Neural progenitor cell (in vitro differentiated cells): ENCODE data around the gene RALGDS. TPM values are rescaled to one million over a fixed set of nuclear protein-coding genes. Genes with fewer than 3 reads are reported as not detected.

Source experiments
- DNase-seq: peaks from one replicate; pipeline ENCODE4 v3.0.0-alpha.2; 2016; ENCODE audit warnings: low spot score
- H2AFZ ChIP-seq: fragments of 200-600 bp; sonication (generic); replicated peaks from 2 replicates; pipeline ENCODE4 v1.6.1; 2016; ENCODE audit warnings: antibody characterized with exemption
- H3F3A ChIP-seq: fragments of 200-600 bp; sonication (generic); 2 replicates; pipeline ENCODE4 v1.6.1; 2016; ENCODE audit warnings: antibody characterized with exemption, low read depth
- H3K27ac ChIP-seq: fragments of 200-600 bp; sonication (generic); 2 replicates; pipeline ENCODE4 v1.5.1; 2016; ENCODE audit warnings: mild to moderate bottlenecking
- H3K27me3 ChIP-seq: fragments of 200-600 bp; sonication (generic); 2 replicates; pipeline ENCODE4 v1.6.1; 2016; ENCODE audit warnings: mild to moderate bottlenecking, moderate library complexity
- H3K36me3 ChIP-seq: fragments of 200-600 bp; sonication (generic); 2 replicates; pipeline ENCODE4 v1.5.1; 2016
- H3K4me1 ChIP-seq: fragments of 200-600 bp; sonication (generic); 2 replicates; pipeline ENCODE4 v1.6.1; 2016; ENCODE audit warnings: mixed run types
- H3K4me2 ChIP-seq: fragments of 200-600 bp; sonication (generic); 2 replicates; pipeline ENCODE4 v1.6.1; 2016
- H3K4me3 ChIP-seq: fragments of 200-600 bp; sonication (generic); 2 replicates; pipeline ENCODE4 v1.5.1; 2016
- H3K79me2 ChIP-seq: fragments of 200-600 bp; sonication (generic); 2 replicates; pipeline ENCODE4 v1.6.1; 2016; ENCODE audit warnings: low read depth
- H3K9ac ChIP-seq: fragments of 200-600 bp; sonication (generic); 2 replicates; pipeline ENCODE4 v1.6.1; 2016
- H3K9me3 ChIP-seq: fragments of 200-600 bp; sonication (generic); 2 replicates; pipeline ENCODE4 v1.5.1; 2016; ENCODE audit warnings: low read depth
- H4K20me1 ChIP-seq: fragments of 200-600 bp; sonication (generic); 2 replicates; pipeline ENCODE4 v1.6.1; 2016; ENCODE audit warnings: low read depth
- H3K27ac Mint-ChIP-seq: 3 replicates; pipeline ENCODE4 v1.8.0; 2021; ENCODE audit warnings: mixed read lengths
- H3K27me3 Mint-ChIP-seq: 2 replicates; pipeline ENCODE4 v1.8.0; 2022; ENCODE audit warnings: low read depth, mild to moderate bottlenecking, inconsistent platforms, moderate library complexity, mixed read lengths; ENCODE audit not compliant: insufficient read depth
- H3K36me3 Mint-ChIP-seq: 3 replicates; pipeline ENCODE4 v1.8.0; 2021; ENCODE audit warnings: mixed read lengths
- H3K4me1 Mint-ChIP-seq: 3 replicates; pipeline ENCODE4 v1.8.0; 2021; ENCODE audit warnings: mixed read lengths
- H3K4me3 Mint-ChIP-seq: 3 replicates; pipeline ENCODE4 v1.8.0; 2021; ENCODE audit warnings: mild to moderate bottlenecking, moderate library complexity, mixed read lengths
- H3K9me3 Mint-ChIP-seq: 3 replicates; pipeline ENCODE4 v1.8.0; 2020; ENCODE audit warnings: mixed read lengths
- EZH2 ChIP-seq: fragments of 200-600 bp; sonication (generic); IDR thresholded peaks from 2 replicates; pipeline ENCODE4 v1.6.1; 2017; ENCODE audit warnings: antibody characterized with exemption, mild to moderate bottlenecking, moderate library complexity
- EZH2phosphoT487 ChIP-seq: fragments of 200-600 bp; sonication (generic); IDR thresholded peaks from 2 replicates; pipeline ENCODE4 v1.6.1; 2017; ENCODE audit warnings: antibody characterized with exemption
- total RNA-seq: library from RNA; depleted of rRNA; stranded (reverse); fragments of >200 nt; gene quantifications from 2 replicates; pipeline ENCODE4 v1.2.3, GENCODE V29; 2015; ENCODE audit warnings: low replicate concordance
- TF ChIP-seq, protein P1 (sequence below): fragments of 200-600 bp; sonication (generic); IDR thresholded peaks from 2 replicates; pipeline ENCODE4 v1.5.1; 2017; ENCODE audit warnings: antibody characterized with exemption, mild to moderate bottlenecking

RALGDS gene
- total RNA-seq, 1 donor from 2014 or later: 24.1 TPM

DNA sequence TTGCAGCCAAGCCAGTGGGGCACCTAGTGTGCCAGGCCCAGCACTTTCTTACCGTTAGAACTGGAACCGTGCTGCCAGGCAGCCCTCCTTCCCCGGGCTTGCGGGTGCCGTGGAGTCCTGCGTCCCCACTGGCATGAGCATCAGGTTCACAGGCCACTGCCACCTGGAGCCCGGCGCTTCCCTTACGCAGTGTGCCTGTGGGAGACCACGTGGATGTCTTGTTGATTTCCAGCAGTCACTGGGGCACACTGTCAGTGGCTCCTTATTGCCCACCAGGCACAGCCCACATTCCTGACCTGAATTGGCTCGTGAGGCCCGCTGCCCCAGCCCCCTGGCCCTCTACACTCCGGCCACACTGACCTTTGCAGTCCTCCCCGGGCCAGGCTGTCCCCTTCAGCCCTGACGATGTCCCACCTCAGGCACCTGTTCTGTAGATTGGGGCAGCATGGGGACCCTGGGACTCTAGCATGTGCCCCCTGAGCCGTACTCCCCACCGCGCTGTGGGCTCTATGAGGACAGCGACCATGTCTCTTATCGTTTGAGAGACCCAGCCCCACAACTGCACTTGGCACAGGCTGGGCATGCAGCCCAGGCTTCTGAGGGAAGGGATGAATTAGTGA lies 69.6 kb downstream of the RALGDS start:
- H3K4me1 Mint-ChIP-seq: no peaks in the 10 kb centered on the region
- no peaks in the 10 kb centered on the region for H3K4me1 ChIP-seq
- H3K4me2 ChIP-seq: no peak overlapping the region
- no peak overlapping the region for H2AFZ ChIP-seq
- peaks cover 9% of the 10 kb centered on the region for H4K20me1 ChIP-seq
- no peaks in the 10 kb centered on the region for H3K36me3 ChIP-seq
- H3K36me3 Mint-ChIP-seq: peaks cover 21% of the 10 kb centered on the region
- no peak overlapping the region for H3K4me3 Mint-ChIP-seq
- no peak overlapping the region for H3K27ac Mint-ChIP-seq
- no peaks in the 10 kb centered on the region for H3K9me3 Mint-ChIP-seq
- H3K79me2 ChIP-seq: no peaks in the 10 kb centered on the region
- H3K27ac ChIP-seq: no peak overlapping the region
- no peak overlapping the region for H3K4me3 ChIP-seq
- no peaks in the 10 kb centered on the region for H3F3A ChIP-seq
- no peaks in the 10 kb centered on the region for H3K27me3 Mint-ChIP-seq
- H3K27me3 ChIP-seq: no peaks in the 10 kb centered on the region
- no peak overlapping the region for H3K9ac ChIP-seq
- H3K9me3 ChIP-seq: no peaks in the 10 kb centered on the region
- DNase-seq: no peak
- TF ChIP-seq EZH2: no peak
- TF ChIP-seq, protein P1, sequence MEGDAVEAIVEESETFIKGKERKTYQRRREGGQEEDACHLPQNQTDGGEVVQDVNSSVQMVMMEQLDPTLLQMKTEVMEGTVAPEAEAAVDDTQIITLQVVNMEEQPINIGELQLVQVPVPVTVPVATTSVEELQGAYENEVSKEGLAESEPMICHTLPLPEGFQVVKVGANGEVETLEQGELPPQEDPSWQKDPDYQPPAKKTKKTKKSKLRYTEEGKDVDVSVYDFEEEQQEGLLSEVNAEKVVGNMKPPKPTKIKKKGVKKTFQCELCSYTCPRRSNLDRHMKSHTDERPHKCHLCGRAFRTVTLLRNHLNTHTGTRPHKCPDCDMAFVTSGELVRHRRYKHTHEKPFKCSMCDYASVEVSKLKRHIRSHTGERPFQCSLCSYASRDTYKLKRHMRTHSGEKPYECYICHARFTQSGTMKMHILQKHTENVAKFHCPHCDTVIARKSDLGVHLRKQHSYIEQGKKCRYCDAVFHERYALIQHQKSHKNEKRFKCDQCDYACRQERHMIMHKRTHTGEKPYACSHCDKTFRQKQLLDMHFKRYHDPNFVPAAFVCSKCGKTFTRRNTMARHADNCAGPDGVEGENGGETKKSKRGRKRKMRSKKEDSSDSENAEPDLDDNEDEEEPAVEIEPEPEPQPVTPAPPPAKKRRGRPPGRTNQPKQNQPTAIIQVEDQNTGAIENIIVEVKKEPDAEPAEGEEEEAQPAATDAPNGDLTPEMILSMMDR: no peak
- no peak for TF ChIP-seq EZH2phosphoT487

DNA sequence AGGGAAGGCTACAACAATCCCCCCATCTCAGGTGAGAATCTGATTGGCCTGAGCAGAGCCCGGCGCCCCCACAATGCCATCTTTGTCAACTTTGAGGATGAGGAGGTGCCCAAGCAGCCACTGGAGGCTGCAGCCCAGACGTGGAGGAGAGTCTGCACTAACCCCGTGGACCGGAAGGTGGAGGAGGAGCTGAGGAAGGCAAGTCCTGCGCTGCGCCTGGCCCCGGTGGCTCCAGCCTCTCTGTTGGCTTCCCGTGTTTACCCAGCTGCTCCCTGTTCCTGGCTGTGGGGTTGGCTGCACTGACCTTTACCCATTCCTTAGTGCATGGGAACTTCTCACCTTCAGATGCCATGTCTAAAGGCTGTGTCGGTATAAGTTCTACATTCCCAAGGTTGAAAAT lies 70.3 kb downstream of the RALGDS start:
- Mint-ChIP-seq H3K27me3 (no peaks in the 10 kb centered on the region), H3K4me3 (no peak overlapping the region), H3K36me3 (peaks cover 21% of the 10 kb centered on the region), H3K9me3 (no peaks in the 10 kb centered on the region), H3K27ac (no peak overlapping the region), H3K4me1 (no peaks in the 10 kb centered on the region)
- H3K4me1 ChIP-seq: no peaks in the 10 kb centered on the region
- no peaks in the 10 kb centered on the region for H3K36me3 ChIP-seq
- no peaks in the 10 kb centered on the region for H3K79me2 ChIP-seq
- no peak overlapping the region for H3K4me2 ChIP-seq
- no peak overlapping the region for H3K9ac ChIP-seq
- no peak overlapping the region for H3K4me3 ChIP-seq
- no peaks in the 10 kb centered on the region for H3K27me3 ChIP-seq
- TF ChIP-seq EZH2phosphoT487: no peak
- no peaks in the 10 kb centered on the region for H3K9me3 ChIP-seq
- H3F3A ChIP-seq: no peaks in the 10 kb centered on the region
- no peak overlapping the region for H3K27ac ChIP-seq
- DNase-seq: no peak
- no peak overlapping the region for H2AFZ ChIP-seq
- peaks cover 9% of the 10 kb centered on the region for H4K20me1 ChIP-seq

DNA sequence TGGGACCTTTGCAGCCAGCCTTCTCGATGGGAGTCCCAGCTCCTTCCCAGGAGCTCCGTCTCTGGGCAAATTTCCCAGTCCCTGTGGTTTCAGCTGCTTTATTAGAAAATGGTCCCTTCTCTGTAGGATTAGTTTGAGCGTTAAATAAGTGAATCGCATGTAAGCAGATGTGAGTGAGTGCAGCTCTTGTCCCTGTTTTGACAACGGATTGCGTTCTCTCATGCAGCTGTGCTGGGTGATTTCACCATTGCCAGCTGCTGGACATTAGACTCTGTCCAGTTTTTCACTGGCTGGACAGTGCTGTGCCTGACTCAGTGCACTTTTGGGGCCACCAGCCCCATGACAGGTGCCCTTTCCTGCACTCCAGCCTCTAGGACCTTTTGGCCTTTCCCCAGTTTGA lies 70.9 kb downstream of the RALGDS start:
- TF ChIP-seq, protein P1: no peak
- TF ChIP-seq EZH2phosphoT487: no peak
- TF ChIP-seq EZH2: no peak
- H3K27me3 Mint-ChIP-seq: peaks cover 3% of the 10 kb centered on the region
- Histone ChIP-seq H3K36me3 (no peaks in the 10 kb centered on the region), H3K4me2 (no peak overlapping the region), H3K27me3 (no peaks in the 10 kb centered on the region), H3K4me1 (no peaks in the 10 kb centered on the region), H3K9me3 (no peaks in the 10 kb centered on the region), H3F3A (no peaks in the 10 kb centered on the region), H2AFZ (no peak overlapping the region), H3K79me2 (no peaks in the 10 kb centered on the region), H3K9ac (no peak overlapping the region), H3K4me3 (no peak overlapping the region), H4K20me1 (peaks cover 9% of the 10 kb centered on the region), H3K27ac (no peak overlapping the region)
- H3K36me3 Mint-ChIP-seq: peaks cover 21% of the 10 kb centered on the region
- H3K9me3 Mint-ChIP-seq: no peaks in the 10 kb centered on the region
- no peaks in the 10 kb centered on the region for H3K4me1 Mint-ChIP-seq
- no peak overlapping the region for H3K27ac Mint-ChIP-seq
- DNase-seq: no peak
- H3K4me3 Mint-ChIP-seq: no peak overlapping the region

DNA sequence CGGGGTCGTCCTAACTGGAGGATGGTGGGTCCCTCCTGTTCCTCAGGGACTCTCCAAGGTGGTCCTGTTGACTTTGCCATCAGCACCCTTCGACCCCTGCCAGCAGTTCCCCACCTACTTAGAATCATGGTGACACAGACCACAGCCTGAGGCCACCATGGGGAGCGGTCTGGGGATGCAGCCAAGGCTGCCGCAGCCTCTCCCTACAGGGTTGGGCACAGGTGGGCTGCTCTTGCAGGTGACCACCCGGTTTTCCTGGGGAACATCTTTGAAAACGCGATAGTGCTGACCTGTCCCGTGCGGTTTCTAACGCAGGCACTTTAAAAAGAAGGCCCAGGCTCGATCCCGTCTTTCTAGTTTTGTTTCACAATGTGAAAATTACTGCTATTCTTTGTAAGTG lies 72.0 kb downstream of the RALGDS start:
- H3K4me1 ChIP-seq: no peaks in the 10 kb centered on the region
- H3F3A ChIP-seq: no peaks in the 10 kb centered on the region
- H4K20me1 ChIP-seq: peaks cover 9% of the 10 kb centered on the region
- H3K9ac ChIP-seq: no peak overlapping the region
- no peak overlapping the region for H3K4me3 ChIP-seq
- H3K4me3 Mint-ChIP-seq: no peak overlapping the region
- no peaks in the 10 kb centered on the region for H3K9me3 Mint-ChIP-seq
- no peaks in the 10 kb centered on the region for H3K79me2 ChIP-seq
- no peak overlapping the region for H3K27ac Mint-ChIP-seq
- peaks cover 28% of the 10 kb centered on the region for H3K36me3 Mint-ChIP-seq
- no peaks in the 10 kb centered on the region for H3K4me1 Mint-ChIP-seq
- peaks cover 3% of the 10 kb centered on the region for H3K27me3 Mint-ChIP-seq
- no peak overlapping the region for H3K27ac ChIP-seq
- H3K4me2 ChIP-seq: no peak overlapping the region
- no peak overlapping the region for H2AFZ ChIP-seq
- H3K27me3 ChIP-seq: no peaks in the 10 kb centered on the region
- H3K36me3 ChIP-seq: no peaks in the 10 kb centered on the region
- DNase-seq: no peak
- no peaks in the 10 kb centered on the region for H3K9me3 ChIP-seq
- TF ChIP-seq EZH2 (no peak), EZH2phosphoT487 (no peak)
- TF ChIP-seq, protein P1: no peak
